Frontal cortex (tissue), 4 donors: Measurements from ENCODE around the gene TEDC2. TPM values are rescaled to one million over a fixed set of nuclear protein-coding genes. Genes with fewer than 3 reads are reported as not detected.
A peak's percentile ranks its signal among the peaks of the same experiment; 100 is the strongest.

Experiments used
- DNase-seq, 2 donors: peaks; one replicate each; pipeline ENCODE4 v3.0.0; 2012; ENCODE audit warnings: low spot score in 2 of 2
- FAIRE-seq: peaks from 2 replicates; lab custom pipeline; 2012; peaks lifted over from hg19 to GRCh38; lab: Jason Lieb, UNC
- total RNA-seq: library from RNA; depleted of rRNA; stranded (reverse); fragments of >200 nt; gene quantifications from one replicate; pipeline ENCODE4 v1.2.3, GENCODE V29; 2014
- donor health status: control.
- donor health status: control.
- donor health status: control.

The TEDC2 gene
- total RNA-seq, 1 donor from 2014 or later, result 7.7 TPM

DNA sequence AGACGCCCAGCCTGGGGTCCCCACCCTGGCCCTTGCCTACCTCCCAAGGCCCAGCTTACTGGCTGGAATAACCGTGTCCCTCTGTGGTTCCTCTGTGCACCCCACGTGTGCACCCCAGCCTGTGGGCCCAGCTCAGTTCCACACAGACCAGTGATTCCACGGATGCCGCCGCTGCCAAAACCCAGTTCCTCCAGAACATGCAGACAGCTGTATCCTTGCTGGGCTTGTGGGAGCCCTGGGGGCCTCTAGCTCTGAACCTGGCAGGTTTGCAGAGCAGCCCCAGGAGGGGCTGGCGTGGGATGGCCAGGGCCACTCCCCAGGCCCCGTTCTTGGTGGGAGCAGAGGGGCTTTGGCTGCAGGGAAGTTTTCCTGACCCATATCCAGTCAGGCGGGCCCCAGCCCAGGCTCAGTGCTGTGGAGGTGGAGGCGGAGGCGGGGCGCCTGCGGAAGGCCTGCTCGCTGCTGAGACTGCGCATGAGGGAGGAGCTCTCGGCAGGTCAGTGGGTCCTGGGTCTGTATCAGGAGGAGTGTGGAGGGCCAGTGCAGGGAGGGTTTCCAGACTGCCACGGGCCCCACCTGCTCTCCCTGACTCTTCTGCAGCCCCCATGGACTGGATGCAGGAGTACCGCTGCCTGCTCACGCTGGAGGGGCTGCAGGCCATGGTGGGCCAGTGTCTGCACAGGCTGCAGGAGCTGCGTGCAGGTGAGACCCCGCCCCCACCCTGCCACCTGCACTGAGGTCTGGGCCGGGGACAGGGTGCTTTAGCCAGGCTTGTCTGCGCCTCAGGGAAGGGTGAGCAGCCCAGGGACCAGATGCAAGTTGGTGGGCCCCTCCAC is 2.3 kb downstream of the TEDC2 start:
- no peak for FAIRE-seq
- no peak for DNase-seq

- DNase-seq (no peak), FAIRE-seq (no peak)
Observed at GRCh38 chr16:2464333-2464732, 4.4 kb downstream of the TEDC2 start.

GRCh38 chr16:2465653-2466415 is 5.9 kb downstream of the TEDC2 start:
- FAIRE-seq (no peak), DNase-seq (no peak)

- DNase-seq (no peak), FAIRE-seq (no peak)
Observed at GRCh38 chr16:2466667-2467527, 7.0 kb downstream of the TEDC2 start.

- no peak for FAIRE-seq
Observed at GRCh38 chr16:2467528-2468232, 7.8 kb downstream of the TEDC2 start.

DNA sequence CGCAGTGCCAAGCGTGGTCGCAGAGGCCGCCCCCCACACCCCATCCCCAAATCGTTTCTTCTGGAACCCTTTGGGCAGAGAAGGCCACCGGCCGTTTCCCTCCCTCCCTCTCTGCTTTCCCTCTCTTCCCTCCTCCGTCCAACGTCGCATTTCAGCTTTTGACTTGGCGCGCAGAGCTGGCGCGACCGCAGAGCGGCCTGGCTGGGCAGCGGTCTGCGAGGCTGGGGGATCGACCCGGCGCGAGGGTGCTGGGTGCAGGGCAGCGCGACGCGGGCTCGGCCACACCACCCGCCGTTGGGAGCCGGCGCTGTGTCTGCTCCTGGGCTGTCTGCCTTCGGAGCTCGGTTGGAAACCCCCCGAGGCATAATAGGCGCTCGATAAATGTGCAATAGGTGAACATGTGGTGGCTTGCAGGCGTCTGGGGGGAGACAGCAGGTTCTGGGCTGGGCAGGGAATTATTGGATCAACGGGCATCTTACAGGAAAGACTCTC is 8.4 kb downstream of the TEDC2 start:
- FAIRE-seq (no peak), DNase-seq (peak in 1 of 2 donors; percentile 55)

More at GRCh38 chr16:2467528-2468232, 7.8 kb downstream of the TEDC2 start:
- peak; percentile 79 to 93 for DNase-seq

DNA sequence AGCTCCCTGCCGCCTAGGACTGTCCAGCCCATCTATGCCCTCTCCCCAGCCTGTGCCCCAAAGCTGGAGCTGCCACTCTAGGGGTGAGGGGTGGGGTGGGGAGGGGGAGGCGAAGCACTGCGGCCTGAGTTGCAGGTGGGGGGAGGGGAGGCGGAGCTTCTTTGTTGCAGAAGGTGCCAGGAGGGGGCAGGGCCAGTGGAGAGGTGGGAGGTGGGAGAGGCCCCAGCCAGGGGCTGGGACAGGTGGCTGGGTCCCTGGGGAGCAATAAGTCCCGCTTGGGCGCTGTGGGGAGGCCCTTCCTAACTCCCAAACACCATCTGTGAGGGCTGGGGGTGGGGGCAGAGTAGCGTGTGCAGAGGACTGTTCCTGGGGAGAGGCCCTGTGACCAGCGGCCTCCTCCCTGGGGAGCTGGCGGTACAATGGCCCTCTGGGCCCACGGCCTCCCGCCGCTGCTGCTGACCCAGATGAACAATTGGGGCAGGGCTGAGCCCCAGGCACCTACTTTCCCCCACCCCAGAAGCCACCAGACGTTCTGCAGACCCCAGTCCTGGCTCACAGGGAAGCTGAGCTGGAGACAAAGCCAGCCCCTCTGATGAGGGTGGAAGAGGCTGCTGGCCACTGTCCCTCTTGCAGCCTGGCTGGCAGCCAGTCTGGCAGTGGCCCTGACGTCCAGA is 9.0 kb downstream of the TEDC2 start:
- FAIRE-seq (no peak), DNase-seq (peak; percentile 70 to 79)

DNA sequence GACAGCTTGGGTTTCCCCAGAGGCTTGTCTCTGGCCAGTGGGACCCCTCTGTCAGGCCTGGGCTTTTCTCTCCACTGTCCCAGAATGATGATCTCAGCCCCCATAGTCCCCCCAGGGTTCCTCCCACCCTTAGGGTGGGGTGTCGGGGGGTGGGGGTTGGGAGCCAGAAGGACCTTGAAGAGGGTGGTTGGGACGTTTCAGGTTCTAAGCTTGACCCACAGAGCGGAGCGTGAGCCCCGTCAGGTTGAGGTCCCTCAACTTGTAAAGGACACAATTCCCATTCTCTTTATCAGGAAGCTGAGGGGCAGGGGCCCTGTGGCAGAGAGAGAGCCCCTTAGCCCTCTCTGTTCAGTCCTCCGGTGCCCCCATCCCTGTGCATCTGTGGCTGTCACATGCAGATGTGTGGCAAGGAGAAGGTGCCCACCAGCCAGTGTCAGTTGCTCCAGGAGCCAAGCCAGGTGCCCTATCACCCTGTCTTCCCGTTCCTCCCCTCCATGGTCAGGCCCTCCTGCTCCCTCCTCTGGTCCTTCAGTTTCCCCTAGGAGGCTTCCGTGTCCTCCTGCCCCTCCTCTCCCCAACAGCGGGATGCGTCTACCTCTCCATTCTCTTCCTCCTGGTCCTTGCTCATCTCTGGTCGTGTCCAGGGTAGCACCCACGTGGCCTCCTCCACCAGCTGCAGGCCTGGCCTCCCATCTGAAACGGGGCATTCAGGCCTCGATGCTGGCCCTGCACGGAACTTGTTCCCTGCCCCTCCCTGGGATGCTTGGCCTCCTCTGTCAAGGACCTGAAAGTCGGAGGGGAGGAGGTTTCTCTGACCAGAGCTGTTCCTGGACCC is 9.7 kb downstream of the TEDC2 start:
- DNase-seq, result peak in 1 of 2 donors; percentile 56
- FAIRE-seq, result no peak

DNA sequence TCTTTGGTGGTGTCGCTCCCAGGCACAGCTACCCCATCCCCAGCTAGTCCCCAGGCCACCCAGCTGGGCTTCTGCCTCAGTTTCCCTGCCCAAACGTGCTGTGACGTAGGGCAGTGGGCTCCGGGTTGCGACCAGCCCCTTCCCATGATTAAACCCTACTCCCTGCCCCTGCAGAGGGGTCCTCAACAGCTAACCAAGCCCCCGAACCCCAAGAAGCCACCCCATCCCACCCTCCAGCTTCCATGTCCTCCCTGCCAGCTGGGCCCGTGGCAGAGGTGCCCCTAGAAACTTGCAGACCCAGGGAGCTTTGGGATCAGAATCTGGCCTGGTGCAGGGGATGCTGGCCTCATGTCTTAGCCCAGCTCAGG is 10.3 kb downstream of the TEDC2 start:
- no peak for DNase-seq
- no peak for FAIRE-seq

DNA sequence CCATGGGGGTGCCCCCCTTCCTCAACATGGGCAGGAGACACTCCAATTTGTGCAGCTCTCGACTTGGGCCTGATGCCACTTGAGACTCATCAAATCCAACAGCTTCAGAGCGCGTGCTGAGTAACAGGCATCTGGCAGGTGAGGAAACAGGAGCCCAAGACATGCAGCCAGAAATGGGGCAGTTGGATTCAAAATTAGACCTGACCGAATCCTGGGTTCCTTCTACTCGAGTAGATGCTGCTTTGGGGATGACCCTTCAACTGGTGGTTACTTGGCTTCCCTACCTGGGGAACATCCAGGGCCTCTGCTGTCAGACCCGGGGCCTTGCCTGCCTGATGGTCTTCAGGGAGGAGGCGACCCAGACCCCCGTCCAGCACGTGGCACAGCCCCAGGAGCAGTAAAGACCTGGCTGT is 10.7 kb downstream of the TEDC2 start:
- DNase-seq, result no peak
- FAIRE-seq, result no peak

DNA sequence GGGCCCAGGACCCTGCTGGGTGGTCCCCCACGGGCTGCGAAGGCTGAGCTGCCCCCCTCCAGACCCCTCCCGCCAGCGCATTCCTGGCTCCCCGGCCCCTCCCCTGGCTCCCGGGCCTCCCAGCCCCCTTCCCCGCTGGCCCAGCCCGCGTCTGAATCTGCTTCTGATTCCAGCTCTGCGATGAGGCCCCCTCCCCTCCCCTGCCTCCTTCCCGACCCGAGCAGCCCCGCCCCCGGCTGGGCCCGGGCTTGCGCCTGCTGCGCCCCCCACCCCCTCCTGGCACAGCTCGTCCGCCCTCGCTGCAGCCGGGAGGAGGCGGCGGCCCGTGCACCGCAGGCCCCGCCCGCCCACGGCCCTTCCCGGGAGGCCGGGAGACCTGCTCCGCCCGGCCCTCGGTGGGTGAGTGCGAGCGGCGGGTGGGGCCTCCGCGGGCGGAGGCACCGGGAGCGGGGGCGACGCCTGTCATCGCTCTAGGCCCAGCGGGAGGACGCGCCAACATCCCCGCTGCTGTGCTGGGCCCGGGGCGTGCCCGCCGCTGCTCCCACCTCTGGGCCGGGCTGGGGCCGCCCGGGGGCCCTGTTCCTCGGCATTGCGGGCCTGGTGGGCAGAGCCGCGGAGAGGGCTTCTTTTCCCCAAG is 11.2 kb downstream of the TEDC2 start, which contains the start of gene NTN3:
Gene NTN3 (plus strand): TSS at position 282 of the 637 bp plus-strand sequence. CDS start 405 bp downstream, outside the sequence.
- FAIRE-seq, result no peak
- DNase-seq, result peak; percentile 68 to 74

GRCh38 chr16:2471653-2472487 is 12.0 kb downstream of the TEDC2 start:
- DNase-seq (no peak), FAIRE-seq (no peak)

- FAIRE-seq (no peak), DNase-seq (no peak)
Observed at GRCh38 chr16:2472488-2472864, 12.6 kb downstream of the TEDC2 start.

GRCh38 chr16:2472885-2473445 is 13.1 kb downstream of the TEDC2 start:
- DNase-seq (no peak), FAIRE-seq (no peak)

- DNase-seq, result peak in 1 of 2 donors; percentile 48
- FAIRE-seq, result no peak
Observed at GRCh38 chr16:2473446-2473926, 13.6 kb downstream of the TEDC2 start.
